Measurements from ENCODE around the gene HNF4A. TPM values are rescaled to one million over a fixed set of nuclear protein-coding genes. Genes with fewer than 3 reads are reported as not detected.

The HNF4A gene
- total RNA-seq, 1 donor from 2014 or later: 0.09 TPM

DNA sequence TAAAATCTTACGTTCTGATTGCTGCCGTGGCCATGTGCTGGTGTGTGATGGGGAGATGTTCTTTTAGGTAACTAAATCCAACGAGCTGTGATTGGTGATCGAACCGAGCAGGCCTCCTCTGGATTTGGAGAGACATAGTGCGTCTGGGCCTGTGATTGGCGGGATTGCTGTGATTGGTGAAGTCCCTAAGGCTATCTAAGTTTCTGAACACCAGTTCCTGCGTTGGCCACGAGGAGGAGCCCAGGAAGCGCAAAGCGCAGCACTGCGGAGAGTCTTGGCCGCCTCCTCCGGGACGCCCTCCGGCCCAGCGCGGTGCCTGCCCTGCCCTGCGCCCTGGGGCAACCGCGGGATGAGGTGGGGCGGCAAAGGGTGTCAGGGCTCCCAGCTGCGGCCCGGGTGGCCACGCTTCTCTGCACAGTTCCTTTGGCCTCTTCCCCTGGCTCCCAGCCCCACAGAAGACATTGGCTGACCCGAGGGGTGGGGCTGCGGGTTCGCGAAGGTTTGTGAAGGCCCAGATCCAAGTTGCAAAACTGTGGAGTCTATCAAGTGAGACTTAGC lies 33.0 kb downstream of the HNF4A start:
- Mint-ChIP-seq H3K27me3 (ENCODE audit: low read depth) (peaks cover 22% of the 10 kb centered on the region), H3K9me3 (no peaks in the 10 kb centered on the region), H3K27ac (no peak overlapping the region), H3K4me1 (peaks cover 6% of the 10 kb centered on the region), H3K36me3 (no peaks in the 10 kb centered on the region), H3K4me3 (no peak overlapping the region)
- peak; percentile 33 to 60 for DNase-seq (ENCODE audit: low spot score in 2 of 2, unreplicated experiment in 2 of 2)
- peak; percentile 81 for TF ChIP-seq CTCF (IDR thresholded peaks at IDR 0.05; ENCODE audit: unreplicated experiment)

- H3K4me1 Mint-ChIP-seq: peaks cover 6% of the 10 kb centered on the region
- TF ChIP-seq CTCF (IDR thresholded peaks at IDR 0.05; ENCODE audit: unreplicated experiment): no peak
- H3K4me3 Mint-ChIP-seq: no peak overlapping the region
- no peaks in the 10 kb centered on the region for H3K36me3 Mint-ChIP-seq
- H3K27me3 Mint-ChIP-seq (ENCODE audit: low read depth): peaks cover 22% of the 10 kb centered on the region
- DNase-seq (ENCODE audit: low spot score in 2 of 2, unreplicated experiment in 2 of 2): no peak
- H3K9me3 Mint-ChIP-seq: no peaks in the 10 kb centered on the region
- H3K27ac Mint-ChIP-seq: no peak overlapping the region
Observed at GRCh38 chr20:44389871-44390270, 34.4 kb downstream of the HNF4A start.

GRCh38 chr20:44390280-44390679 lies 34.8 kb downstream of the HNF4A start:
- Mint-ChIP-seq H3K9me3 (no peaks in the 10 kb centered on the region), H3K27ac (no peak overlapping the region), H3K4me3 (no peak overlapping the region), H3K4me1 (peaks cover 6% of the 10 kb centered on the region), H3K36me3 (no peaks in the 10 kb centered on the region), H3K27me3 (ENCODE audit: low read depth) (peaks cover 22% of the 10 kb centered on the region)
- DNase-seq (ENCODE audit: low spot score in 2 of 2, unreplicated experiment in 2 of 2): no peak
- TF ChIP-seq CTCF (IDR thresholded peaks at IDR 0.05; ENCODE audit: unreplicated experiment): no peak

DNA sequence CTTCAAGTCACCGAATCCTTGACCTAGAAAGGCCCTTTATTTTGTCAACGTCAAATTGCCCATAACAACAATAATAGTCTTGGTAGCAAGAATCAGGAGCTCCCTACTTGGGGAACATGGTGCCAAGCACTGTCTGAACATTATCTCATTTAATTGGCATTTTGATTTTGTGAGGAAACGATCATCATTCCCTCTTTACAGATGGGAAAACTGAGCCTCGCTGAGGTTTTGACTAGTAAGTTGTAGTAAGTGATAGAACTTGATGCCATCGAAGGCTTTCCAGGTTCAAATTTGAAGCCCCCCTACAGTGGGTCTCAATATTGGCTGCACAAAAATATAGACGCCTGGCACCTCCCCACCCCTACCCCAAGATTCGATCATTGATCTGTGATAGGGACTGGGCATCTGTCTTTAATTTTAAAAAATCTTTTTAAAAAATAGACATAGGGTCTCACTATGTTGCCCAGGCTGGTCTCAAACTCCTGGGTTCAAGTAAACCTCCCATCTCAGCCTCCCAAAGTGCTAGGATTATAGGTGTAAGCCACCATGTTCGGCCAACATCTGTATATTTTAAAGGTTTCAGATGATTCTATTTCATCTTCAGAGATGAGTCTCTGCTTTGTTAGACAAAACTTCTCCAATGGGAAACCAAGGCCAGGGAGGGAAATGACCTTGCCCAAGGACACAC lies 36.7 kb downstream of the HNF4A start:
- no peak for TF ChIP-seq CTCF (IDR thresholded peaks at IDR 0.05; ENCODE audit: unreplicated experiment)
- no peaks in the 10 kb centered on the region for H3K9me3 Mint-ChIP-seq
- H3K27ac Mint-ChIP-seq: no peak overlapping the region
- peaks cover 5% of the 10 kb centered on the region for H3K4me1 Mint-ChIP-seq
- no peak overlapping the region for H3K4me3 Mint-ChIP-seq
- no peaks in the 10 kb centered on the region for H3K36me3 Mint-ChIP-seq
- no peak for DNase-seq (ENCODE audit: low spot score in 2 of 2, unreplicated experiment in 2 of 2)
- peaks cover 28% of the 10 kb centered on the region for H3K27me3 Mint-ChIP-seq (ENCODE audit: low read depth)

GRCh38 chr20:44392776-44393607 lies 37.5 kb downstream of the HNF4A start:
- peaks cover 32% of the 10 kb centered on the region for H3K27me3 Mint-ChIP-seq (ENCODE audit: low read depth)
- no peaks in the 10 kb centered on the region for H3K36me3 Mint-ChIP-seq
- H3K27ac Mint-ChIP-seq: no peak overlapping the region
- no peak for TF ChIP-seq CTCF (IDR thresholded peaks at IDR 0.05; ENCODE audit: unreplicated experiment)
- H3K4me1 Mint-ChIP-seq: peaks cover 2% of the 10 kb centered on the region
- DNase-seq (ENCODE audit: low spot score in 2 of 2, unreplicated experiment in 2 of 2): no peak
- H3K4me3 Mint-ChIP-seq: no peak overlapping the region
- H3K9me3 Mint-ChIP-seq: no peaks in the 10 kb centered on the region

Data from mesothelial cell of epicardium (in vitro differentiated cells).